ENCODE results near the gene RUNX3.

DNA sequence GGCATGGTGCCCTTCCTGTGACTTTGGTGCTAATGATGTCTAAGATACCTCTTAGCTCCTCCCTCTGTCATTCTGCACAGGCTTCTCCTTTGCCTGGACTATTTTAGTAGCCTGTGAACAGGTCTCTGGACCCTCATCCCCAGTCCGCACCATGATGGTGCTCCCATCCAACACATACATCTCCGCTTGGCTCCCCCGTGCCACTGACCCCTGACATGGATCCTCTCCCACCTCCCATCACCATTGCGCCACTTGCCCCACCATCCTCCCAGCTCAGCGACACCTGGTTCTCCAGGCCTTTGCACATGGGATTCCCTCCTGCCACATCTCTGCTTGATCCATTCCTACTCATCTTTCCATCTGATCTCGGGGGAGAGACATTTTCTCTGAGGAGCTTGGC, 33.9 kb downstream of the RUNX3 start:
- no peak for TF ChIP-seq POLR2A (IDR thresholded peaks at IDR 0.05; ENCODE audit: borderline replicate concordance, extremely low read depth, insufficient read depth, insufficient read length)
- TF ChIP-seq CTCF (IDR thresholded peaks at IDR 0.05 in 2 of 3, conservative IDR thresholded peaks at IDR 0.05 in 1 of 3; ENCODE audit: borderline replicate concordance in 1 of 3, insufficient read depth in 1 of 3, low read depth in 2 of 3, low read length in 2 of 3): no peak
- TF ChIP-seq MAX (IDR thresholded peaks at IDR 0.05): no peak
- TF ChIP-seq EZH2 (IDR thresholded peaks at IDR 0.05): no peak
- no peak for TF ChIP-seq CEBPB (IDR thresholded peaks at IDR 0.05; ENCODE audit: low read depth)
- no peak for TF ChIP-seq EGR1 (IDR thresholded peaks at IDR 0.05; ENCODE audit: low read depth)
- TF ChIP-seq, protein P1, sequence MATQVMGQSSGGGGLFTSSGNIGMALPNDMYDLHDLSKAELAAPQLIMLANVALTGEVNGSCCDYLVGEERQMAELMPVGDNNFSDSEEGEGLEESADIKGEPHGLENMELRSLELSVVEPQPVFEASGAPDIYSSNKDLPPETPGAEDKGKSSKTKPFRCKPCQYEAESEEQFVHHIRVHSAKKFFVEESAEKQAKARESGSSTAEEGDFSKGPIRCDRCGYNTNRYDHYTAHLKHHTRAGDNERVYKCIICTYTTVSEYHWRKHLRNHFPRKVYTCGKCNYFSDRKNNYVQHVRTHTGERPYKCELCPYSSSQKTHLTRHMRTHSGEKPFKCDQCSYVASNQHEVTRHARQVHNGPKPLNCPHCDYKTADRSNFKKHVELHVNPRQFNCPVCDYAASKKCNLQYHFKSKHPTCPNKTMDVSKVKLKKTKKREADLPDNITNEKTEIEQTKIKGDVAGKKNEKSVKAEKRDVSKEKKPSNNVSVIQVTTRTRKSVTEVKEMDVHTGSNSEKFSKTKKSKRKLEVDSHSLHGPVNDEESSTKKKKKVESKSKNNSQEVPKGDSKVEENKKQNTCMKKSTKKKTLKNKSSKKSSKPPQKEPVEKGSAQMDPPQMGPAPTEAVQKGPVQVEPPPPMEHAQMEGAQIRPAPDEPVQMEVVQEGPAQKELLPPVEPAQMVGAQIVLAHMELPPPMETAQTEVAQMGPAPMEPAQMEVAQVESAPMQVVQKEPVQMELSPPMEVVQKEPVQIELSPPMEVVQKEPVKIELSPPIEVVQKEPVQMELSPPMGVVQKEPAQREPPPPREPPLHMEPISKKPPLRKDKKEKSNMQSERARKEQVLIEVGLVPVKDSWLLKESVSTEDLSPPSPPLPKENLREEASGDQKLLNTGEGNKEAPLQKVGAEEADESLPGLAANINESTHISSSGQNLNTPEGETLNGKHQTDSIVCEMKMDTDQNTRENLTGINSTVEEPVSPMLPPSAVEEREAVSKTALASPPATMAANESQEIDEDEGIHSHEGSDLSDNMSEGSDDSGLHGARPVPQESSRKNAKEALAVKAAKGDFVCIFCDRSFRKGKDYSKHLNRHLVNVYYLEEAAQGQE (IDR thresholded peaks at IDR 0.05; ENCODE audit: low read depth): no peak
